Small intestine (tissue), 7 donors: ENCODE measurements around the gene AUTS2. TPM values are rescaled to one million over a fixed set of nuclear protein-coding genes. Genes with fewer than 3 reads are reported as not detected.
"Not testable (repeated sequence)": the region's sequence is repeated elsewhere in the genome, so short reads cannot be mapped to it uniquely, and the experiment has no call there.

Experiments
- DNase-seq, 2 donors: peaks; one replicate each; pipeline versions ENCODE4 v3.0.0 to v3.0.0-alpha.2; 2013
- FAIRE-seq: peaks from 2 replicates; lab custom pipeline; 2012; peaks lifted over from hg19 to GRCh38; lab: Jason Lieb, UNC
- H3K27ac ChIP-seq, 3 donors: one replicate each; pipeline ENCODE4 v1.5.1; 2013; ENCODE audit warnings: low read length in 2 of 3, mild to moderate bottlenecking in 2 of 3, control low read depth in 1 of 3, inconsistent platforms in 1 of 3, low read depth in 1 of 3, moderate library complexity in 1 of 3
- H3K27me3 ChIP-seq, 3 donors: one replicate each; pipeline ENCODE4 v1.6.1; 2013; ENCODE audit warnings: low read length in 3 of 3, inconsistent platforms in 1 of 3; ENCODE audit not compliant: control insufficient read depth in 3 of 3, insufficient read depth in 3 of 3
- H3K36me3 ChIP-seq, 3 donors: one replicate each; pipeline ENCODE4 v1.6.1; 2013; ENCODE audit warnings: low read length in 3 of 3, inconsistent platforms in 1 of 3, low read depth in 1 of 3, mild to moderate bottlenecking in 1 of 3, moderate library complexity in 1 of 3; ENCODE audit not compliant: control insufficient read depth in 3 of 3, insufficient read depth in 2 of 3
- H3K4me1 ChIP-seq, 3 donors: one replicate each; pipeline ENCODE4 v1.6.1; 2013; ENCODE audit warnings: low read length in 2 of 3, inconsistent platforms in 1 of 3, low read depth in 1 of 3, mild to moderate bottlenecking in 1 of 3, moderate library complexity in 1 of 3; ENCODE audit not compliant: control insufficient read depth in 3 of 3, insufficient read depth in 2 of 3
- H3K4me3 ChIP-seq, 3 donors: one replicate each; pipeline ENCODE4 v1.5.1; 2013; ENCODE audit warnings: low read length in 3 of 3, control low read depth in 1 of 3, inconsistent platforms in 1 of 3, low read depth in 1 of 3, mild to moderate bottlenecking in 1 of 3, moderate library complexity in 1 of 3
- H3K9me3 ChIP-seq, 2 donors: one replicate each; pipeline ENCODE4 v1.6.1; 2013; ENCODE audit warnings: low read depth in 1 of 2, low read length in 1 of 2; ENCODE audit not compliant: control insufficient read depth in 2 of 2, insufficient read depth in 1 of 2
- WGBS, 3 donors: extraction: QIAGEN DNeasy Blood & Tissue Kit; methylation state at CpG; one replicate each; pipeline ENCODE4 v1.1.7; 2013; 5-methylcytosine and 5-hydroxymethylcytosine counted together
- polyA plus RNA-seq, 4 donors: library from polyadenylated mRNA; stranded (reverse) in 3 of 4; unstranded in 1 of 4; fragments of 200-250 nt in 3 of 4; fragments of 120-200 nt in 1 of 4; gene quantifications; one replicate each; pipeline versions ENCODE4 v1.2.1 to v1.2.3, GENCODE V29; 2013
- donor health status: healthy with polysubstance abuse.
- donor health status: control.
- donor health status: control.
- donor health status: Bipolar disorder and iron deficiency.
- donor health status: healthy.

The AUTS2 gene
- polyA plus RNA-seq, 4 donors = 4.9 to 43.5 (median 13.6) TPM

- H3K36me3 ChIP-seq = no peaks in the 10 kb centered on the region
- 73 to 85% (median 85%) methylated on average over 6 of the region's 6 CpGs for WGBS, 3 donors
- FAIRE-seq = no peak
Observed at GRCh38 chr7:69775231-69775771, 177.0 kb downstream of the AUTS2 start.

GRCh38 chr7:69776611-69777010 is 178.3 kb downstream of the AUTS2 start:
- Histone ChIP-seq H3K27me3 (no peaks in the 10 kb centered on the region), H3K36me3 (no peaks in the 10 kb centered on the region), H3K9me3 (no peaks in the 10 kb centered on the region), H3K4me3 (no peak overlapping the region), H3K27ac (no peak overlapping the region), H3K4me1 (no peaks in the 10 kb centered on the region)
- 83 to 88% (median 85%) methylated on average over 1 of the region's 1 CpG for WGBS, 3 donors
- no peak for DNase-seq
- no peak for FAIRE-seq

More at GRCh38 chr7:69775231-69775771, 177.0 kb downstream of the AUTS2 start:
- H3K4me1 ChIP-seq = no peaks in the 10 kb centered on the region
- H3K4me3 ChIP-seq = no peak overlapping the region
- H3K27me3 ChIP-seq = no peaks in the 10 kb centered on the region
- no peak overlapping the region for H3K27ac ChIP-seq
- peak in 1 of 2 donors; percentile 9 for DNase-seq
- H3K9me3 ChIP-seq = no peaks in the 10 kb centered on the region

- FAIRE-seq (no peak), DNase-seq (no peak)
- Histone ChIP-seq H3K27me3 (no peaks in the 10 kb centered on the region), H3K4me3 (no peak overlapping the region), H3K9me3 (no peaks in the 10 kb centered on the region), H3K27ac (no peak overlapping the region), H3K4me1 (no peaks in the 10 kb centered on the region), H3K36me3 (no peaks in the 10 kb centered on the region)
Observed at GRCh38 chr7:69778138-69778537, 179.9 kb downstream of the AUTS2 start.

GRCh38 chr7:69780379-69780778 is 182.1 kb downstream of the AUTS2 start:
- no peaks in the 10 kb centered on the region for H3K36me3 ChIP-seq
- H3K9me3 ChIP-seq = no peaks in the 10 kb centered on the region
- no peaks in the 10 kb centered on the region for H3K4me1 ChIP-seq
- no peak overlapping the region for H3K27ac ChIP-seq
- FAIRE-seq (no peak), DNase-seq (no peak)
- 83 to 96% (median 88%) methylated on average over 1 of the region's 1 CpG for WGBS, 3 donors
- no peak overlapping the region for H3K4me3 ChIP-seq
- no peaks in the 10 kb centered on the region for H3K27me3 ChIP-seq

- FAIRE-seq (no peak), DNase-seq (no peak)
- H3K27me3 ChIP-seq = no peaks in the 10 kb centered on the region
- H3K4me1 ChIP-seq = no peaks in the 10 kb centered on the region
- WGBS, 3 donors = 25 to 40% (median 38%) methylated on average over 3 of the region's 3 CpGs
- no peak overlapping the region for H3K4me3 ChIP-seq
- H3K27ac ChIP-seq = no peak overlapping the region
- peaks cover 0 to 4% of the 10 kb centered on the region in 2 donors for H3K9me3 ChIP-seq
- H3K36me3 ChIP-seq = no peaks in the 10 kb centered on the region
Observed at GRCh38 chr7:69781412-69781846, 183.2 kb downstream of the AUTS2 start.

GRCh38 chr7:69782917-69783684 is 184.8 kb downstream of the AUTS2 start:
- Histone ChIP-seq H3K27ac (no peak overlapping the region), H3K36me3 (no peaks in the 10 kb centered on the region), H3K4me1 (peaks cover 0 to 2% (median 0%) of the 10 kb centered on the region in 3 donors), H3K9me3 (peaks cover 0 to 4% of the 10 kb centered on the region in 2 donors), H3K4me3 (no peak overlapping the region), H3K27me3 (no peaks in the 10 kb centered on the region)
- DNase-seq (peak in 1 of 2 donors; percentile 39), FAIRE-seq (no peak)
- 64 to 82% (median 77%) methylated on average over 7 of the region's 7 CpGs for WGBS, 3 donors

- H3K4me3 ChIP-seq, H3K9me3 ChIP-seq, H3K27me3 ChIP-seq, DNase-seq, H3K4me1 ChIP-seq, H3K36me3 ChIP-seq, FAIRE-seq, H3K27ac ChIP-seq: not testable (repeated sequence)
- WGBS, 3 donors = 96 to 98% (median 96%) methylated on average over 6 of the region's 6 CpGs
Observed at GRCh38 chr7:69786130-69786529, 187.9 kb downstream of the AUTS2 start.

- no peak for FAIRE-seq
- peaks cover 0 to 4% of the 10 kb centered on the region in 2 donors for H3K9me3 ChIP-seq
Observed at GRCh38 chr7:69786730-69787395, 188.6 kb downstream of the AUTS2 start.

More at GRCh38 chr7:69786730-69787395, 188.6 kb downstream of the AUTS2 start:
- no peak overlapping the region for H3K27ac ChIP-seq
- H3K36me3 ChIP-seq = no peaks in the 10 kb centered on the region
- peaks cover 0 to 4% (median 0%) of the 10 kb centered on the region in 3 donors for H3K4me1 ChIP-seq
- no peaks in the 10 kb centered on the region for H3K27me3 ChIP-seq
- no peak overlapping the region for H3K4me3 ChIP-seq
- no peak for DNase-seq
- 75 to 83% (median 76%) methylated on average over 3 of the region's 3 CpGs for WGBS, 3 donors
